ENCODE results near the gene CBARP. TPM values are rescaled to one million over a fixed set of nuclear protein-coding genes. Genes with fewer than 3 reads are reported as not detected.
A peak's percentile ranks its signal among the peaks of the same experiment; 100 is the strongest.

Gene CBARP
- total and polyA plus RNA-seq, 2 of the 13 experiments (the other 11 are each of a cell fraction or from before 2014, with no cell fraction given), result 1.2 to 1.4 TPM

- TF ChIP-seq FOXJ3 (CRISPR knock-in tag; IDR thresholded peaks at IDR 0.05; ENCODE audit: borderline replicate concordance) (peak; percentile 62; the same call in 1 of the 2 replicates), PHF5A (CRISPR knock-in tag; IDR thresholded peaks at IDR 0.05; ENCODE audit: low read depth, unreplicated experiment) (peak; percentile 88), ZNF3 (CRISPR knock-in tag; IDR thresholded peaks at IDR 0.05) (no peak), JARID2 (CRISPR knock-in tag; IDR thresholded peaks at IDR 0.05; ENCODE audit: insufficient replicate concordance) (no peak), NFIB (CRISPR knock-in tag; IDR thresholded peaks at IDR 0.05; ENCODE audit: borderline replicate concordance) (no peak), ZNF652 (CRISPR knock-in tag; IDR thresholded peaks at IDR 0.05; ENCODE audit: borderline replicate concordance, low read depth) (peak; percentile 51; the same call in 1 of the 2 replicates), PRPF4 (IDR thresholded peaks at IDR 0.05; ENCODE audit: low read depth, low read length, poor library complexity, severe bottlenecking) (no peak), KLF11 (CRISPR knock-in tag; IDR thresholded peaks at IDR 0.05) (0 out of 2 replicates have a peak, but pooled peaks have one; percentile 62), KDM1A (CRISPR knock-in tag; IDR thresholded peaks at IDR 0.05) (peak; percentile 84; the same call in 1 of the 2 replicates), ZFP36 (IDR thresholded peaks at IDR 0.05; ENCODE audit: borderline replicate concordance, low read depth, low read length, partially characterized antibody) (no peak), CERS6 (CRISPR knock-in tag; IDR thresholded peaks at IDR 0.05) (no peak), THAP11 (CRISPR knock-in tag; IDR thresholded peaks at IDR 0.05) (peak; percentile 81; the same call in 1 of the 2 replicates), THAP9 (CRISPR knock-in tag; IDR thresholded peaks at IDR 0.05; ENCODE audit: borderline replicate concordance) (peak; percentile 70; the same call in 1 of the 2 replicates), MEIS1 (CRISPR knock-in tag; IDR thresholded peaks at IDR 0.05; ENCODE audit: borderline replicate concordance) (peak; percentile 52; the same call in 1 of the 2 replicates), ZNF749 (CRISPR knock-in tag; IDR thresholded peaks at IDR 0.05; ENCODE audit: borderline replicate concordance) (no peak), SOX13 (IDR thresholded peaks at IDR 0.05) (peak; percentile 49; the same call in 1 of the 2 replicates), SOX13 (CRISPR knock-in tag; conservative IDR thresholded peaks at IDR 0.05 in 1 of 2, IDR thresholded peaks at IDR 0.05 in 1 of 2) (peak in 1 of 2 experiments; percentile 84; a peak in 2 of 4 replicates), ZBTB7A (CRISPR knock-in tag; IDR thresholded peaks at IDR 0.05) (peak; percentile 83; the same call in 1 of the 2 replicates), ZZZ3 (CRISPR knock-in tag; IDR thresholded peaks at IDR 0.05; ENCODE audit: borderline replicate concordance) (peak; percentile 35; the same call in 1 of the 2 replicates), RELA (CRISPR knock-in tag; IDR thresholded peaks at IDR 0.05) (no peak), ZBTB7B (CRISPR knock-in tag; IDR thresholded peaks at IDR 0.05) (peak; percentile 90), KLF15 (CRISPR knock-in tag; IDR thresholded peaks at IDR 0.05; ENCODE audit: borderline replicate concordance) (no peak; the same call in 1 of the 2 replicates), ZNF678 (CRISPR knock-in tag; IDR thresholded peaks at IDR 0.05) (no peak), ZNF251 (CRISPR knock-in tag; IDR thresholded peaks at IDR 0.05) (no peak)
- TF ChIP-seq, protein P1, sequence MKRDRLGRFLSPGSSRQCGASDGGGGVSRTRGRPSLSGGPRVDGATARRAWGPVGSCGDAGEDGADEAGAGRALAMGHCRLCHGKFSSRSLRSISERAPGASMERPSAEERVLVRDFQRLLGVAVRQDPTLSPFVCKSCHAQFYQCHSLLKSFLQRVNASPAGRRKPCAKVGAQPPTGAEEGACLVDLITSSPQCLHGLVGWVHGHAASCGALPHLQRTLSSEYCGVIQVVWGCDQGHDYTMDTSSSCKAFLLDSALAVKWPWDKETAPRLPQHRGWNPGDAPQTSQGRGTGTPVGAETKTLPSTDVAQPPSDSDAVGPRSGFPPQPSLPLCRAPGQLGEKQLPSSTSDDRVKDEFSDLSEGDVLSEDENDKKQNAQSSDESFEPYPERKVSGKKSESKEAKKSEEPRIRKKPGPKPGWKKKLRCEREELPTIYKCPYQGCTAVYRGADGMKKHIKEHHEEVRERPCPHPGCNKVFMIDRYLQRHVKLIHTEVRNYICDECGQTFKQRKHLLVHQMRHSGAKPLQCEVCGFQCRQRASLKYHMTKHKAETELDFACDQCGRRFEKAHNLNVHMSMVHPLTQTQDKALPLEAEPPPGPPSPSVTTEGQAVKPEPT (CRISPR knock-in tag; IDR thresholded peaks at IDR 0.05; ENCODE audit: low read depth), result peak; percentile 82
Measured at GRCh38 chr19:1244693-1245451, 7.1 kb upstream of the CBARP start (continued).
